Measurements from ENCODE around the gene MAPK8IP1. TPM values are rescaled to one million over a fixed set of nuclear protein-coding genes. Genes with fewer than 3 reads are reported as not detected.

MAPK8IP1 gene
- total RNA-seq, 1 donor from 2014 or later, result 48.1 TPM

GRCh38 chr11:45886816-45887520, 1.5 kb downstream of the MAPK8IP1 start:
- H3K4me3 Mint-ChIP-seq (ENCODE audit: low read depth), result peak overlapping the region; percentile 66
- H3K27ac Mint-ChIP-seq, result no peak overlapping the region
- peaks cover 3% of the 10 kb centered on the region for H3K36me3 Mint-ChIP-seq (ENCODE audit: insufficient read depth)
- no peak for TF ChIP-seq CTCF (IDR thresholded peaks at IDR 0.05; ENCODE audit: unreplicated experiment)
- peaks cover 8% of the 10 kb centered on the region for H3K27me3 Mint-ChIP-seq
- no peak for DNase-seq (ENCODE audit: low spot score, unreplicated experiment)
- H3K9me3 Mint-ChIP-seq (ENCODE audit: low read depth), result no peaks in the 10 kb centered on the region
- no peaks in the 10 kb centered on the region for H3K4me1 Mint-ChIP-seq (ENCODE audit: low read depth)

GRCh38 chr11:45887587-45887986, 2.1 kb downstream of the MAPK8IP1 start:
- H3K27ac Mint-ChIP-seq, result no peak overlapping the region
- H3K36me3 Mint-ChIP-seq (ENCODE audit: insufficient read depth), result no peaks in the 10 kb centered on the region

GRCh38 chr11:45889555-45889954, 4.1 kb downstream of the MAPK8IP1 start:
- peaks cover 18% of the 10 kb centered on the region for H3K4me1 Mint-ChIP-seq (ENCODE audit: low read depth)
- H3K27me3 Mint-ChIP-seq, result peaks cover 8% of the 10 kb centered on the region
- no peak overlapping the region for H3K27ac Mint-ChIP-seq
- no peaks in the 10 kb centered on the region for H3K9me3 Mint-ChIP-seq (ENCODE audit: low read depth)
- no peak for DNase-seq (ENCODE audit: low spot score, unreplicated experiment)
- H3K36me3 Mint-ChIP-seq (ENCODE audit: insufficient read depth), result no peaks in the 10 kb centered on the region
- H3K4me3 Mint-ChIP-seq (ENCODE audit: low read depth), result no peak overlapping the region
- TF ChIP-seq CTCF (IDR thresholded peaks at IDR 0.05; ENCODE audit: unreplicated experiment), result no peak

More at GRCh38 chr11:45887587-45887986, 2.1 kb downstream of the MAPK8IP1 start:
- H3K27me3 Mint-ChIP-seq, result peaks cover 8% of the 10 kb centered on the region
- H3K9me3 Mint-ChIP-seq (ENCODE audit: low read depth), result no peaks in the 10 kb centered on the region
- peaks cover 5% of the 10 kb centered on the region for H3K4me1 Mint-ChIP-seq (ENCODE audit: low read depth)
- H3K4me3 Mint-ChIP-seq (ENCODE audit: low read depth), result peak overlapping the region; percentile 38
- DNase-seq (ENCODE audit: low spot score, unreplicated experiment), result no peak
- no peak for TF ChIP-seq CTCF (IDR thresholded peaks at IDR 0.05; ENCODE audit: unreplicated experiment)

GRCh38 chr11:45889966-45890365, 4.5 kb downstream of the MAPK8IP1 start:
- H3K27ac Mint-ChIP-seq, result no peak overlapping the region
- no peak overlapping the region for H3K4me3 Mint-ChIP-seq (ENCODE audit: low read depth)
- no peaks in the 10 kb centered on the region for H3K36me3 Mint-ChIP-seq (ENCODE audit: insufficient read depth)
- no peaks in the 10 kb centered on the region for H3K9me3 Mint-ChIP-seq (ENCODE audit: low read depth)
- no peak for TF ChIP-seq CTCF (IDR thresholded peaks at IDR 0.05; ENCODE audit: unreplicated experiment)
- H3K27me3 Mint-ChIP-seq, result peaks cover 8% of the 10 kb centered on the region
- no peak for DNase-seq (ENCODE audit: low spot score, unreplicated experiment)
- H3K4me1 Mint-ChIP-seq (ENCODE audit: low read depth), result peaks cover 20% of the 10 kb centered on the region

- H3K4me3 Mint-ChIP-seq (ENCODE audit: low read depth), result no peak overlapping the region
- H3K27me3 Mint-ChIP-seq, result peaks cover 8% of the 10 kb centered on the region
- no peak for TF ChIP-seq CTCF (IDR thresholded peaks at IDR 0.05; ENCODE audit: unreplicated experiment)
- DNase-seq (ENCODE audit: low spot score, unreplicated experiment), result no peak
- H3K36me3 Mint-ChIP-seq (ENCODE audit: insufficient read depth), result no peaks in the 10 kb centered on the region
- no peak overlapping the region for H3K27ac Mint-ChIP-seq
- H3K9me3 Mint-ChIP-seq (ENCODE audit: low read depth), result no peaks in the 10 kb centered on the region
- H3K4me1 Mint-ChIP-seq (ENCODE audit: low read depth), result peaks cover 25% of the 10 kb centered on the region
Measured at GRCh38 chr11:45890886-45891550, 5.6 kb downstream of the MAPK8IP1 start.

Data from progenitor cell of endocrine pancreas (in vitro differentiated cells).